H1 (cell line): Measurements from ENCODE around the gene SLC6A2. TPM values are rescaled to one million over a fixed set of nuclear protein-coding genes. Genes with fewer than 3 reads are reported as not detected.
A peak's percentile ranks its signal among the peaks of the same experiment; 100 is the strongest.

Source experiments
- CTCF ChIA-PET: fragments of 300-600 bp; sonication (Branson Sonifier 250); formaldehyde crosslinking; loops from one replicate; lab custom pipeline; 2021; ENCODE audit not compliant: partially characterized antibody; lab: Charles Lee
- POLR2A ChIA-PET: fragments of 300-600 bp; sonication (Branson Sonifier 250); formaldehyde crosslinking; loops from one replicate; lab custom pipeline; 2021; ENCODE audit warnings: inconsistent platforms; ENCODE audit not compliant: partially characterized antibody; lab: Charles Lee
- DNase-seq, 2 experiments: peaks; one replicate each; pipeline versions ENCODE4 v3.0.0 to v3.0.0-alpha.2; 2010 to 2022; ENCODE audit warnings: low spot score in 2 of 2, low read depth in 1 of 2, mixed read lengths in 1 of 2
- FAIRE-seq: peaks from 2 replicates; lab custom pipeline; 2011; peaks lifted over from hg19 to GRCh38; lab: Jason Lieb, UNC
- H2AFZ ChIP-seq: 2 replicates; pipeline ENCODE4 v1.8.1; 2012; ENCODE audit warnings: low read length, inconsistent platforms
- H2AK5ac ChIP-seq: 2 replicates; pipeline ENCODE4 v1.6.1; 2013; ENCODE audit warnings: low read depth, low read length
- H2BK120ac ChIP-seq: replicated peaks from 2 replicates; pipeline ENCODE3; 2013; ENCODE audit warnings: low read depth, low read length, inconsistent platforms
- H2BK12ac ChIP-seq: 2 replicates; pipeline ENCODE4 v1.6.1; 2013; ENCODE audit warnings: low read depth, low read length
- H2BK15ac ChIP-seq: 2 replicates; pipeline ENCODE4 v1.6.1; 2013; ENCODE audit warnings: low read length
- H2BK20ac ChIP-seq: 2 replicates; pipeline ENCODE4 v1.6.1; 2013; ENCODE audit warnings: low read length
- H2BK5ac ChIP-seq: 2 replicates; pipeline ENCODE4 v1.6.1; 2013; ENCODE audit warnings: low read depth, low read length
- H3K14ac ChIP-seq: 2 replicates; pipeline ENCODE4 v1.6.1; 2013; ENCODE audit warnings: inconsistent platforms; ENCODE audit not compliant: insufficient read length
- H3K18ac ChIP-seq: 2 replicates; pipeline ENCODE4 v1.6.1; 2013; ENCODE audit warnings: low read length; ENCODE audit errors: extremely low read depth
- H3K23ac ChIP-seq: 2 replicates; pipeline ENCODE4 v1.6.1; 2013; ENCODE audit warnings: inconsistent platforms; ENCODE audit not compliant: insufficient read length
- H3K23me2 ChIP-seq: 2 replicates; pipeline ENCODE4 v1.6.1; 2013; ENCODE audit warnings: low read depth, low read length
- H3K27ac ChIP-seq: 2 replicates; pipeline ENCODE4 v1.6.1; 2011; ENCODE audit warnings: low read depth, low read length, inconsistent platforms
- H3K27me3 ChIP-seq, 4 experiments: replicated peaks in 1 of 4; 1 replicate in 1 of 4; 2 replicates in 3 of 4; pipeline versions ENCODE4 v1.6.1 to v1.8.1; 2011 to 2013; ENCODE audit warnings: low read length in 3 of 4, mild to moderate bottlenecking in 3 of 4, inconsistent platforms in 2 of 4, mixed read lengths in 2 of 4, moderate library complexity in 1 of 4; ENCODE audit not compliant: control insufficient read depth in 3 of 4, insufficient read depth in 3 of 4; ENCODE audit errors: extremely low read depth in 1 of 4
- H3K36me3 ChIP-seq, 4 experiments: 2 replicates each; pipeline versions ENCODE4 v1.6.1 to v1.8.1; 2011 to 2013; ENCODE audit warnings: mild to moderate bottlenecking in 4 of 4, low read length in 3 of 4, moderate library complexity in 2 of 4, control low read depth in 1 of 4, inconsistent platforms in 1 of 4; ENCODE audit not compliant: insufficient read depth in 4 of 4, control insufficient read depth in 2 of 4
- H3K4ac ChIP-seq: replicated peaks from 2 replicates; pipeline ENCODE3; 2013; ENCODE audit warnings: low read length, low read depth, mixed read lengths, inconsistent platforms; ENCODE audit not compliant: insufficient read length
- H3K4me1 ChIP-seq, 4 experiments: replicated peaks in 1 of 4; 1 replicate in 1 of 4; 2 replicates in 3 of 4; pipeline versions ENCODE4 v1.6.1 to v1.8.1; 2011 to 2013; ENCODE audit warnings: low read length in 3 of 4, inconsistent platforms in 2 of 4, mixed read lengths in 1 of 4; ENCODE audit not compliant: insufficient read depth in 4 of 4, control insufficient read depth in 3 of 4
- H3K4me2 ChIP-seq, 2 experiments: 2 replicates each; pipeline versions ENCODE4 v1.6.1 to v1.8.1; 2011 to 2013; ENCODE audit warnings: low read depth in 2 of 2, low read length in 2 of 2, control low read depth in 1 of 2, inconsistent platforms in 1 of 2, mild to moderate bottlenecking in 1 of 2; ENCODE audit not compliant: insufficient read depth in 1 of 2
- H3K4me3 ChIP-seq, 4 experiments: fragments of 200-600, 300-600 bp in 1 of 4; sonication (generic), shearing (Covaris generic), sonication (Bioruptor Twin) in 1 of 4; 2 replicates each; pipeline versions ENCODE4 v1.5.1 to v1.8.1; 2011 to 2016; ENCODE audit warnings: low read length in 4 of 4, low read depth in 3 of 4, control low read depth in 2 of 4, inconsistent platforms in 2 of 4, mild to moderate bottlenecking in 2 of 4, mixed read lengths in 1 of 4, moderate library complexity in 1 of 4; ENCODE audit not compliant: insufficient read depth in 2 of 4; ENCODE audit errors: extremely low read depth in 1 of 4
- H3K56ac ChIP-seq: replicated peaks from 2 replicates; pipeline ENCODE3; 2013; ENCODE audit warnings: low read depth, mild to moderate bottlenecking, mixed read lengths, low read length, inconsistent platforms; ENCODE audit not compliant: insufficient read length
- H3K79me1 ChIP-seq: 2 replicates; pipeline ENCODE4 v1.6.1; 2013; ENCODE audit warnings: low read depth, low read length, control low read depth
- H3K79me2 ChIP-seq, 2 experiments: 2 replicates each; pipeline versions ENCODE4 v1.6.1 to v1.8.1; 2012 to 2013; ENCODE audit warnings: low read length in 2 of 2, mild to moderate bottlenecking in 2 of 2, inconsistent platforms in 1 of 2; ENCODE audit not compliant: insufficient read depth in 2 of 2, control insufficient read depth in 1 of 2
- H3K9ac ChIP-seq, 4 experiments: replicated peaks in 1 of 4; 1 replicate in 1 of 4; 2 replicates in 3 of 4; pipeline versions ENCODE4 v1.6.1 to v1.8.1; 2011 to 2013; ENCODE audit warnings: low read depth in 3 of 4, low read length in 3 of 4, control low read depth in 2 of 4, mild to moderate bottlenecking in 2 of 4, moderate library complexity in 2 of 4, inconsistent platforms in 1 of 4; ENCODE audit errors: extremely low read depth in 1 of 4
- H3K9me3 ChIP-seq, 2 experiments: 2 replicates each; pipeline versions ENCODE4 v1.6.1 to v1.8.1; 2012 to 2013; ENCODE audit warnings: mild to moderate bottlenecking in 2 of 2, moderate library complexity in 2 of 2, control low read depth in 1 of 2, inconsistent platforms in 1 of 2, low read depth in 1 of 2, low read length in 1 of 2, mixed read lengths in 1 of 2; ENCODE audit not compliant: insufficient read depth in 2 of 2
- H4K20me1 ChIP-seq, 2 experiments: replicated peaks in 1 of 2; 2 replicates each; pipeline versions ENCODE3 to v1.8.1; 2011 to 2013; ENCODE audit warnings: inconsistent platforms in 2 of 2, low read length in 2 of 2, mild to moderate bottlenecking in 1 of 2; ENCODE audit not compliant: insufficient read depth in 2 of 2, control insufficient read depth in 1 of 2
- H4K5ac ChIP-seq: 2 replicates; pipeline ENCODE4 v1.6.1; 2013; ENCODE audit warnings: low read length, low read depth, mixed read lengths, inconsistent platforms; ENCODE audit not compliant: insufficient read length
- H4K8ac ChIP-seq: 2 replicates; pipeline ENCODE4 v1.8.0; 2013; ENCODE audit warnings: mild to moderate bottlenecking, moderate library complexity, low read length, inconsistent platforms; ENCODE audit not compliant: insufficient read depth; ENCODE audit errors: extremely low read depth
- H4K91ac ChIP-seq: replicated peaks from 2 replicates; pipeline ENCODE3; 2013; ENCODE audit warnings: low read length, mixed read lengths, inconsistent platforms; ENCODE audit not compliant: insufficient read length
- BRCA1 ChIP-seq: IDR thresholded peaks from 2 replicates; pipeline ENCODE4 v1.6.1; 2012; ENCODE audit warnings: low read depth, low read length, improper control_type of control experiment
- SIN3A ChIP-seq, 2 experiments: IDR thresholded peaks in 1 of 2; conservative IDR thresholded peaks in 1 of 2; 2 replicates each; pipeline ENCODE4 v1.6.1; 2011 to 2012; ENCODE audit warnings: low read length in 2 of 2, improper control_type of control experiment in 1 of 2, low read depth in 1 of 2, mild to moderate bottlenecking in 1 of 2
- WGBS, 2 experiments: shearing (Covaris generic) in 1 of 2; methylation state at CpG; one replicate each; pipeline versions ENCODE4 v1.1.6 to v1.1.7; 2013 to 2015; ENCODE audit warnings: low lambda C conversion rate in 2 of 2, mixed read lengths in 2 of 2, inconsistent platforms in 1 of 2, low coverage in 1 of 2, missing lambda C conversion rate in 1 of 2; ENCODE audit not compliant: insufficient replicate concordance in 2 of 2, insufficient coverage in 1 of 2, insufficient read length in 1 of 2; ENCODE audit errors: extremely low coverage in 1 of 2, missing lambda C conversion rate in 1 of 2; 5-methylcytosine and 5-hydroxymethylcytosine counted together
- long read RNA-seq, 2 experiments: library from RNA in 1 of 2; library from capped mRNA in 1 of 2; stranded (forward); transcript quantifications; one replicate each; pipeline ENCODE4 v2.0.0, GENCODE V29; 2021; ENCODE audit warnings: inconsistent platforms in 1 of 2
- polyA minus RNA-seq, 3 experiments: library from RNA; depleted of rRNA, polyadenylated mRNA; stranded (reverse); fragments of >200 nt; gene quantifications; 1 replicate in 2 of 3; 2 replicates in 1 of 3; pipeline ENCODE4 v1.2.3, GENCODE V29; 2011
- polyA plus RNA-seq, 7 experiments: library from polyadenylated mRNA; depleted of rRNA in 3 of 7; stranded (reverse) in 5 of 7; unstranded in 2 of 7; fragments of >200 nt in 5 of 7; fragments of 200-250 nt in 2 of 7; gene quantifications; 1 replicate in 5 of 7; 2 replicates in 1 of 7; 4 replicates in 1 of 7; pipeline versions ENCODE4 v1.2.1 to v1.2.3, GENCODE V29; 2011 to 2013; ENCODE audit warnings: missing spikeins in 2 of 7, mixed read lengths in 2 of 7
- total RNA-seq: library from RNA; stranded (reverse); fragmentation: NEBNext Ultra II Directional; extraction: Animal tissue kit (Norgen Biotek cat#: 25700); gene quantifications from 2 replicates; pipeline ENCODE4 v1.2.1, GENCODE V29; 2021
- TF ChIP-seq, protein P1 (sequence below): IDR thresholded peaks from 2 replicates; pipeline ENCODE4 v1.6.1; 2011; ENCODE audit warnings: low read depth, mild to moderate bottlenecking, low read length; ENCODE audit not compliant: insufficient read depth
- TF ChIP-seq, protein P2 (sequence below): IDR thresholded peaks from 2 replicates; pipeline ENCODE4 v1.6.1; 2012; ENCODE audit warnings: inconsistent platforms
- TF ChIP-seq, protein P3 (sequence below), 3 experiments: IDR thresholded peaks; 1 replicate in 2 of 3; 2 replicates in 1 of 3; pipeline versions ENCODE4 v1.5.1 to v1.6.1; 2011; ENCODE audit warnings: low read length in 3 of 3, mild to moderate bottlenecking in 3 of 3, inconsistent platforms in 2 of 3, low read depth in 1 of 3, moderate library complexity in 1 of 3; ENCODE audit not compliant: insufficient read depth in 1 of 3; ENCODE audit errors: control extremely low read depth in 1 of 3

Gene SLC6A2
- total RNA-seq (0.40 TPM in 1 of 2 replicates, not detected in the other), polyA plus RNA-seq (2011; rRNA removed) (0.25 and 0.35 TPM in 2 replicates), polyA minus RNA-seq (2011; rRNA and poly(A)+ RNA removed) (0.41 and 0.59 TPM in 2 replicates)
- polyA plus RNA-seq (2011; cell fraction: cytosol; rRNA removed), result 0.19 TPM
- polyA plus RNA-seq (2011; cell fraction: nucleus; rRNA removed), result 0.44 TPM
- polyA plus RNA-seq (2012, experiment 1 of 2), result 0.06 to 0.28 TPM (median 0.15 TPM) in 4 replicates
- polyA plus RNA-seq (2012, experiment 2 of 2), result 0.29 TPM
- 0.18 TPM for polyA plus RNA-seq (2013, experiment 1 of 2)
- polyA plus RNA-seq (2013, experiment 2 of 2), result 0.13 TPM
- polyA minus RNA-seq (2011; cell fraction: cytosol; rRNA and poly(A)+ RNA removed), result not detected
- polyA minus RNA-seq (2011; cell fraction: nucleus; rRNA and poly(A)+ RNA removed), result not detected
- long read RNA-seq, experiment 1, result 0 reads
- long read RNA-seq, experiment 2, result 0 reads

DNA sequence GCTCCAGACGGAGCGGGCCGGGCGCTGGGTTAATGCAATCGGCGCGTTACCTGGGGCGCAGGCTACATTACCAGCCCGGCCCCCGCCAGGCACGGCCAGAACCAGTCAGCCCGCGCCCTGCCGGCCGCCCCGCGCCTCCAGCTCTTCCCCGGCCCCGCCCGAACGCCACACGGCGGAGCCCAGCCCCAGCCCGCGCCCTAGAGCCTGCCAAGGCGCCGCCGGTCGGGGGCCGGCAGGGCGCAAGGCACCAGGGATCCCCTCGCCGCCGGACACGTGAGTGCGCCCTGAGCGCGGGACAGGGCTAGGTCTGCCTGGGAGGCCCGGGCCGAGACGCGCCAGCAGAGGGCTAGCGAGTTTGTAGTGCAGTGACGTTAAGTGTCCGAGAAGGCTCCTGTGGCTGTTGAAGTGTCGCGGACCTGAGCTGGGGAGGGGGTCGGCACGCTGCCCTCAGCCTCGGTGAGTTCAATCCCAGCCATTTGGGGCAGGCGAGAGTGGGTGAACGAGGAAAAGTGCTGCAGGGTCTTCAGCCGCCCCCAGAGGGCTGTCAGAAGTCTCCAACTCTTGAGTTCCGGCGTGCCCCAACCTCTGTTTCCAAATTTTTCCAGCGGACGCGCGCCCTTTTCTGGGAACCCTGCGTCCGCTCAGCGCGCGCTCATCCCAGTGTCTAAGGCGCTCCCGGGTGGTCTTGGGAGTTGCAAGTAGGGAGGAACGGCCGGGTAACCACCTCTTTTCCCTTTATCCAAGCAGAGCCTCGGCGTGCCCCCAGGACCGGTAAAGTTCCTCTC lies at the start of gene SLC6A2:
TSS of gene SLC6A2 (plus strand) at position 92 of the 785 bp plus-strand sequence. CDS start 707 bp downstream, outside the sequence.
- CTCF ChIA-PET, result interaction anchor here (0.7 to 7.7 kb wide), 7 partner anchors 11 to 560 kb away, joined by 3 to 94 read pairs (median 6); no protein-coding TSS in a partner anchor
- TF ChIP-seq, protein P1, sequence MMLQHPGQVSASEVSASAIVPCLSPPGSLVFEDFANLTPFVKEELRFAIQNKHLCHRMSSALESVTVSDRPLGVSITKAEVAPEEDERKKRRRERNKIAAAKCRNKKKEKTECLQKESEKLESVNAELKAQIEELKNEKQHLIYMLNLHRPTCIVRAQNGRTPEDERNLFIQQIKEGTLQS, result no peak
- TF ChIP-seq, protein P2, sequence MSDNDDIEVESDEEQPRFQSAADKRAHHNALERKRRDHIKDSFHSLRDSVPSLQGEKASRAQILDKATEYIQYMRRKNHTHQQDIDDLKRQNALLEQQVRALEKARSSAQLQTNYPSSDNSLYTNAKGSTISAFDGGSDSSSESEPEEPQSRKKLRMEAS, result peak; percentile 80
- TF ChIP-seq SIN3A (conservative IDR thresholded peaks at IDR 0.05 in 1 of 2, IDR thresholded peaks at IDR 0.05 in 1 of 2; ENCODE audit: low read depth in 1 of 2, low read length in 2 of 2) (peak in 1 of 2 experiments; percentile 61; a peak in 2 of 4 replicates), BRCA1 (no peak)
- TF ChIP-seq, protein P3, sequence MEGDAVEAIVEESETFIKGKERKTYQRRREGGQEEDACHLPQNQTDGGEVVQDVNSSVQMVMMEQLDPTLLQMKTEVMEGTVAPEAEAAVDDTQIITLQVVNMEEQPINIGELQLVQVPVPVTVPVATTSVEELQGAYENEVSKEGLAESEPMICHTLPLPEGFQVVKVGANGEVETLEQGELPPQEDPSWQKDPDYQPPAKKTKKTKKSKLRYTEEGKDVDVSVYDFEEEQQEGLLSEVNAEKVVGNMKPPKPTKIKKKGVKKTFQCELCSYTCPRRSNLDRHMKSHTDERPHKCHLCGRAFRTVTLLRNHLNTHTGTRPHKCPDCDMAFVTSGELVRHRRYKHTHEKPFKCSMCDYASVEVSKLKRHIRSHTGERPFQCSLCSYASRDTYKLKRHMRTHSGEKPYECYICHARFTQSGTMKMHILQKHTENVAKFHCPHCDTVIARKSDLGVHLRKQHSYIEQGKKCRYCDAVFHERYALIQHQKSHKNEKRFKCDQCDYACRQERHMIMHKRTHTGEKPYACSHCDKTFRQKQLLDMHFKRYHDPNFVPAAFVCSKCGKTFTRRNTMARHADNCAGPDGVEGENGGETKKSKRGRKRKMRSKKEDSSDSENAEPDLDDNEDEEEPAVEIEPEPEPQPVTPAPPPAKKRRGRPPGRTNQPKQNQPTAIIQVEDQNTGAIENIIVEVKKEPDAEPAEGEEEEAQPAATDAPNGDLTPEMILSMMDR (IDR thresholded peaks at IDR 0.05; ENCODE audit: control extremely low read depth in 1 of 3, insufficient read depth in 1 of 3, low read depth in 1 of 3, low read length in 3 of 3), result peak; percentile 21 to 40 (median 39)

More for the DNA sequence above, at the start of gene SLC6A2:
- Histone ChIP-seq H3K27me3 (peaks cover 38 to 62% (median 51%) of the 10 kb centered on the region in 4 experiments), H2AK5ac (0 out of 2 replicates have a peak within 1 kb of the TSS, but pooled peaks have one; percentile 60), H3K4me3 (peak within 1 kb of the TSS; percentile 45 to 76 (median 54)), H3K56ac (no peak within 1 kb of the TSS), H3K36me3 (no peaks in the 10 kb centered on the region), H2BK5ac (0 out of 2 replicates have a peak within 1 kb of the TSS, but pooled peaks have one; percentile 56), H3K23ac (no peak within 1 kb of the TSS), H2AFZ (peak within 1 kb of the TSS; percentile 43; the same call in 1 of the 2 replicates), H3K79me2 (no peaks in the 10 kb centered on the region), H2BK120ac (no peak within 1 kb of the TSS), H3K4me1 (peaks cover 0 to 3% (median 1%) of the 10 kb centered on the region in 4 experiments; a peak in 4 of 7 replicates), H3K14ac (no peak within 1 kb of the TSS), H3K79me1 (no peaks in the 10 kb centered on the region), H4K91ac (no peak within 1 kb of the TSS), H3K23me2 (peaks cover 16% of the 10 kb centered on the region), H3K4ac (no peak within 1 kb of the TSS), H3K9me3 (no peaks in the 10 kb centered on the region), H3K27ac (no peak within 1 kb of the TSS), H2BK15ac (no peak within 1 kb of the TSS), H2BK20ac (no peak within 1 kb of the TSS), H3K4me2 (peak within 1 kb of the TSS; percentile 93 to 99), H4K5ac (no peak within 1 kb of the TSS), H4K8ac (no peak within 1 kb of the TSS), H4K20me1 (peaks cover 0 to 3% of the 10 kb centered on the region in 2 experiments), H3K9ac (no peak within 1 kb of the TSS; a peak in 1 of 7 replicates), H2BK12ac (peak within 1 kb of the TSS; percentile 43; the same call in 1 of the 2 replicates), H3K18ac (no peak within 1 kb of the TSS)
- DNase-seq (peak; percentile 21 to 80), FAIRE-seq (no peak)
- POLR2A ChIA-PET, result no interaction called here
- 5% methylated on average over 35 of the region's 71 CpGs; no CpG with 5 or more reads in 1 of the 2 experiments for WGBS, 2 experiments
